Liver (tissue), 9 donors: Measurements from ENCODE around the gene ANKRD11. TPM values are rescaled to one million over a fixed set of nuclear protein-coding genes. Genes with fewer than 3 reads are reported as not detected.

Experiments used
- DNase-seq: peaks from one replicate; pipeline ENCODE4 v3.0.0-alpha.2; 2017; ENCODE audit warnings: low spot score
- H3K27ac ChIP-seq, 2 donors: one replicate each; pipeline ENCODE4 v1.7.0; 2013; ENCODE audit warnings: inconsistent platforms in 2 of 2, low read length in 2 of 2, control low read depth in 1 of 2, low read depth in 1 of 2, mild to moderate bottlenecking in 1 of 2
- H3K27me3 ChIP-seq, 4 donors: one replicate each; pipeline versions ENCODE4 v1.6.1 to v1.7.0; 2013; ENCODE audit warnings: low read length in 3 of 4, inconsistent platforms in 1 of 4, mild to moderate bottlenecking in 1 of 4, moderate library complexity in 1 of 4; ENCODE audit not compliant: control insufficient read depth in 4 of 4, insufficient read depth in 4 of 4
- H3K36me3 ChIP-seq, 4 donors: one replicate each; pipeline versions ENCODE4 v1.6.1 to v1.7.0; 2013; ENCODE audit warnings: low read length in 3 of 4, mild to moderate bottlenecking in 3 of 4, low read depth in 1 of 4, moderate library complexity in 1 of 4; ENCODE audit not compliant: control insufficient read depth in 4 of 4, insufficient read depth in 3 of 4
- H3K4me1 ChIP-seq, 4 donors: one replicate each; pipeline versions ENCODE4 v1.6.1 to v1.7.0; 2013; ENCODE audit warnings: low read length in 3 of 4, mild to moderate bottlenecking in 3 of 4, moderate library complexity in 1 of 4; ENCODE audit not compliant: control insufficient read depth in 4 of 4, insufficient read depth in 4 of 4
- H3K4me3 ChIP-seq, 3 donors: one replicate each; pipeline versions ENCODE4 v1.6.1 to v1.7.0; 2013; ENCODE audit warnings: low read length in 3 of 3, control low read depth in 1 of 3, low read depth in 1 of 3, mild to moderate bottlenecking in 1 of 3
- H3K9ac ChIP-seq, 2 donors: one replicate each; pipeline ENCODE4 v1.7.0; 2013; ENCODE audit warnings: low read length in 2 of 2, mild to moderate bottlenecking in 2 of 2, moderate library complexity in 2 of 2, control low read depth in 1 of 2, low read depth in 1 of 2
- H3K9me3 ChIP-seq, 4 donors: one replicate each; pipeline versions ENCODE4 v1.6.1 to v1.7.0; 2013; ENCODE audit warnings: low read length in 3 of 4; ENCODE audit not compliant: control insufficient read depth in 4 of 4
- EGR1 ChIP-seq, 2 donors: IDR thresholded peaks; 2 replicates each; pipeline ENCODE4 v1.6.1; 2016 to 2018; ENCODE audit warnings: antibody characterized with exemption in 2 of 2, low read depth in 2 of 2
- FOXA1 ChIP-seq: IDR thresholded peaks from 2 replicates; pipeline ENCODE4 v1.6.1; 2016; ENCODE audit warnings: antibody characterized with exemption
- FOXA2 ChIP-seq: IDR thresholded peaks from 2 replicates; pipeline ENCODE4 v1.6.1; 2016; ENCODE audit warnings: antibody characterized with exemption
- GABPA ChIP-seq, 2 donors: IDR thresholded peaks in 1 of 2; conservative IDR thresholded peaks in 1 of 2; 2 replicates each; pipeline ENCODE4 v1.6.1; 2016; ENCODE audit warnings: antibody characterized with exemption in 2 of 2, mild to moderate bottlenecking in 1 of 2, moderate library complexity in 1 of 2
- HNF4A ChIP-seq, 2 donors: conservative IDR thresholded peaks; 2 replicates each; pipeline ENCODE4 v1.6.1; 2016; ENCODE audit warnings: antibody characterized with exemption in 2 of 2, mild to moderate bottlenecking in 2 of 2
- HNF4G ChIP-seq: IDR thresholded peaks from 2 replicates; pipeline ENCODE4 v1.6.1; 2016; ENCODE audit warnings: antibody characterized with exemption
- JUND ChIP-seq, 2 donors: IDR thresholded peaks; 2 replicates each; pipeline ENCODE4 v1.6.1; 2016; ENCODE audit warnings: antibody characterized with exemption in 2 of 2
- NR2F2 ChIP-seq: IDR thresholded peaks from 2 replicates; pipeline ENCODE4 v1.6.1; 2016; ENCODE audit warnings: antibody characterized with exemption
- RAD21 ChIP-seq, 2 donors: IDR thresholded peaks; 2 replicates each; pipeline ENCODE4 v1.6.1; 2016; ENCODE audit warnings: antibody characterized with exemption in 2 of 2, mild to moderate bottlenecking in 2 of 2
- RXRA ChIP-seq, 2 donors: IDR thresholded peaks; 2 replicates each; pipeline ENCODE4 v1.6.1; 2017 to 2018; ENCODE audit warnings: antibody characterized with exemption in 2 of 2, mild to moderate bottlenecking in 1 of 2
- SP1 ChIP-seq: IDR thresholded peaks from 2 replicates; pipeline ENCODE4 v1.6.1; 2018; ENCODE audit warnings: antibody characterized with exemption, mild to moderate bottlenecking
- TAF1 ChIP-seq: conservative IDR thresholded peaks from 2 replicates; pipeline ENCODE4 v1.6.1; 2016; ENCODE audit warnings: antibody characterized with exemption, mild to moderate bottlenecking
- YY1 ChIP-seq: IDR thresholded peaks from 2 replicates; pipeline ENCODE4 v1.6.1; 2016; ENCODE audit warnings: antibody characterized with exemption, mild to moderate bottlenecking
- WGBS: extraction: QIAGEN DNeasy Blood & Tissue Kit; methylation state at CpG from one replicate; pipeline ENCODE4 v1.1.7; 2013; 5-methylcytosine and 5-hydroxymethylcytosine counted together
- polyA plus RNA-seq, 2 donors: library from polyadenylated mRNA; stranded (reverse) in 1 of 2; unstranded in 1 of 2; fragments of 200-250 nt in 1 of 2; fragments of >200 nt in 1 of 2; fragmentation: Nextera tagmentation in 1 of 2; extraction: Ambion mirVana in 1 of 2; gene quantifications; one replicate each; pipeline versions ENCODE4 v1.2.1 to v1.2.3, GENCODE V29; 2013 to 2015
- total RNA-seq, 2 donors: library from RNA; depleted of rRNA; stranded (reverse); fragments of >200 nt; gene quantifications; one replicate each; pipeline ENCODE4 v1.2.3, GENCODE V29; 2014
- TF ChIP-seq, protein P1 (sequence below): fragments of 150-350 bp; IDR thresholded peaks from 2 replicates; pipeline ENCODE4 v1.5.1; 2017; ENCODE audit warnings: improper control_type of control experiment, low read depth, low read length; ENCODE audit not compliant: missing input control
- TF ChIP-seq, protein P2 (sequence below): IDR thresholded peaks from 2 replicates; pipeline ENCODE4 v1.6.1; 2016; ENCODE audit warnings: antibody characterized with exemption
- TF ChIP-seq, protein P3 (sequence below): IDR thresholded peaks from 2 replicates; pipeline ENCODE4 v1.6.1; 2016; ENCODE audit warnings: antibody characterized with exemption, mild to moderate bottlenecking
- TF ChIP-seq, protein P4 (sequence below): IDR thresholded peaks from 2 replicates; pipeline ENCODE4 v1.6.1; 2016; ENCODE audit warnings: antibody characterized with exemption
- TF ChIP-seq, protein P5 (sequence below): IDR thresholded peaks from 2 replicates; pipeline ENCODE4 v1.6.1; 2016; ENCODE audit warnings: antibody characterized with exemption
- donor health status: healthy.
- donor health status: healthy.
- donor health status: healthy.
- donor health status: healthy.
- donor health status: healthy.

Gene ANKRD11
- total and polyA plus RNA-seq, 4 donors = 16.3 to 55.1 (median 28.0) TPM

DNA sequence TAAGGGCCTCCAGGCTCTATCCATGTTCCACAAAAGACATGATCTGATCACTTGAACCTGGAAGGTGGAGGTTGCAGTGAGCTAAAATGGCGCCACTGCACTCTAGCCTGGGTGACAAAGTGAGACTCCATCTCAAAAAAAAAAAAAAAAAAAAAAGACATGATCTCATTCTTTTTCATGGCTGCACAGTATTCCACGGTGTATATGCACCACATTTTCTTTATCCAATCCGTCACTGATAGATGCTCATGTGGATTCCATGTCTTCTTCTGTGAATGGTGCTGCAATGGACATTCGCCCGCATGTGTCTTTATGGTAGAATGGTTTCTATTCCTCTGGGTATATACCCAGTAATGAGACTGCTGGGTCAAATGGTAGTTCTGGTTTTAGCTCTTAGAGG, 124.4 kb downstream of the ANKRD11 start:
- Histone ChIP-seq H3K9me3 (no peaks in the 10 kb centered on the region), H3K36me3 (no peaks in the 10 kb centered on the region), H3K27me3 (no peaks in the 10 kb centered on the region), H3K4me3 (no peak overlapping the region), H3K27ac (no peak overlapping the region), H3K4me1 (peaks cover 8 to 50% (median 37%) of the 10 kb centered on the region in 4 donors), H3K9ac (no peak overlapping the region)
- WGBS = 98% methylated on average over 5 of the region's 5 CpGs
- DNase-seq = no peak
- TF ChIP-seq HNF4G = no peak
- TF ChIP-seq RXRA (IDR thresholded peaks at IDR 0.05) = no peak
- no peak for TF ChIP-seq YY1
- no peak for TF ChIP-seq GABPA (IDR thresholded peaks at IDR 0.05 in 1 of 2, conservative IDR thresholded peaks at IDR 0.05 in 1 of 2)
- no peak for TF ChIP-seq HNF4A (conservative IDR thresholded peaks at IDR 0.05)
- TF ChIP-seq, protein P1, sequence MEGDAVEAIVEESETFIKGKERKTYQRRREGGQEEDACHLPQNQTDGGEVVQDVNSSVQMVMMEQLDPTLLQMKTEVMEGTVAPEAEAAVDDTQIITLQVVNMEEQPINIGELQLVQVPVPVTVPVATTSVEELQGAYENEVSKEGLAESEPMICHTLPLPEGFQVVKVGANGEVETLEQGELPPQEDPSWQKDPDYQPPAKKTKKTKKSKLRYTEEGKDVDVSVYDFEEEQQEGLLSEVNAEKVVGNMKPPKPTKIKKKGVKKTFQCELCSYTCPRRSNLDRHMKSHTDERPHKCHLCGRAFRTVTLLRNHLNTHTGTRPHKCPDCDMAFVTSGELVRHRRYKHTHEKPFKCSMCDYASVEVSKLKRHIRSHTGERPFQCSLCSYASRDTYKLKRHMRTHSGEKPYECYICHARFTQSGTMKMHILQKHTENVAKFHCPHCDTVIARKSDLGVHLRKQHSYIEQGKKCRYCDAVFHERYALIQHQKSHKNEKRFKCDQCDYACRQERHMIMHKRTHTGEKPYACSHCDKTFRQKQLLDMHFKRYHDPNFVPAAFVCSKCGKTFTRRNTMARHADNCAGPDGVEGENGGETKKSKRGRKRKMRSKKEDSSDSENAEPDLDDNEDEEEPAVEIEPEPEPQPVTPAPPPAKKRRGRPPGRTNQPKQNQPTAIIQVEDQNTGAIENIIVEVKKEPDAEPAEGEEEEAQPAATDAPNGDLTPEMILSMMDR = no peak
- no peak for TF ChIP-seq SP1
- no peak for TF ChIP-seq RAD21 (IDR thresholded peaks at IDR 0.05)
- TF ChIP-seq, protein P2, sequence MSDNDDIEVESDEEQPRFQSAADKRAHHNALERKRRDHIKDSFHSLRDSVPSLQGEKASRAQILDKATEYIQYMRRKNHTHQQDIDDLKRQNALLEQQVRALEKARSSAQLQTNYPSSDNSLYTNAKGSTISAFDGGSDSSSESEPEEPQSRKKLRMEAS = no peak
- TF ChIP-seq FOXA1 = no peak
- TF ChIP-seq NR2F2 = no peak
- TF ChIP-seq, protein P3, sequence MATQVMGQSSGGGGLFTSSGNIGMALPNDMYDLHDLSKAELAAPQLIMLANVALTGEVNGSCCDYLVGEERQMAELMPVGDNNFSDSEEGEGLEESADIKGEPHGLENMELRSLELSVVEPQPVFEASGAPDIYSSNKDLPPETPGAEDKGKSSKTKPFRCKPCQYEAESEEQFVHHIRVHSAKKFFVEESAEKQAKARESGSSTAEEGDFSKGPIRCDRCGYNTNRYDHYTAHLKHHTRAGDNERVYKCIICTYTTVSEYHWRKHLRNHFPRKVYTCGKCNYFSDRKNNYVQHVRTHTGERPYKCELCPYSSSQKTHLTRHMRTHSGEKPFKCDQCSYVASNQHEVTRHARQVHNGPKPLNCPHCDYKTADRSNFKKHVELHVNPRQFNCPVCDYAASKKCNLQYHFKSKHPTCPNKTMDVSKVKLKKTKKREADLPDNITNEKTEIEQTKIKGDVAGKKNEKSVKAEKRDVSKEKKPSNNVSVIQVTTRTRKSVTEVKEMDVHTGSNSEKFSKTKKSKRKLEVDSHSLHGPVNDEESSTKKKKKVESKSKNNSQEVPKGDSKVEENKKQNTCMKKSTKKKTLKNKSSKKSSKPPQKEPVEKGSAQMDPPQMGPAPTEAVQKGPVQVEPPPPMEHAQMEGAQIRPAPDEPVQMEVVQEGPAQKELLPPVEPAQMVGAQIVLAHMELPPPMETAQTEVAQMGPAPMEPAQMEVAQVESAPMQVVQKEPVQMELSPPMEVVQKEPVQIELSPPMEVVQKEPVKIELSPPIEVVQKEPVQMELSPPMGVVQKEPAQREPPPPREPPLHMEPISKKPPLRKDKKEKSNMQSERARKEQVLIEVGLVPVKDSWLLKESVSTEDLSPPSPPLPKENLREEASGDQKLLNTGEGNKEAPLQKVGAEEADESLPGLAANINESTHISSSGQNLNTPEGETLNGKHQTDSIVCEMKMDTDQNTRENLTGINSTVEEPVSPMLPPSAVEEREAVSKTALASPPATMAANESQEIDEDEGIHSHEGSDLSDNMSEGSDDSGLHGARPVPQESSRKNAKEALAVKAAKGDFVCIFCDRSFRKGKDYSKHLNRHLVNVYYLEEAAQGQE = no peak
- no peak for TF ChIP-seq JUND (IDR thresholded peaks at IDR 0.05)
- no peak for TF ChIP-seq TAF1
- TF ChIP-seq, protein P4, sequence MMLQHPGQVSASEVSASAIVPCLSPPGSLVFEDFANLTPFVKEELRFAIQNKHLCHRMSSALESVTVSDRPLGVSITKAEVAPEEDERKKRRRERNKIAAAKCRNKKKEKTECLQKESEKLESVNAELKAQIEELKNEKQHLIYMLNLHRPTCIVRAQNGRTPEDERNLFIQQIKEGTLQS = no peak
- TF ChIP-seq EGR1 (IDR thresholded peaks at IDR 0.05; ENCODE audit: low read depth in 2 of 2) = no peak
- TF ChIP-seq, protein P5, sequence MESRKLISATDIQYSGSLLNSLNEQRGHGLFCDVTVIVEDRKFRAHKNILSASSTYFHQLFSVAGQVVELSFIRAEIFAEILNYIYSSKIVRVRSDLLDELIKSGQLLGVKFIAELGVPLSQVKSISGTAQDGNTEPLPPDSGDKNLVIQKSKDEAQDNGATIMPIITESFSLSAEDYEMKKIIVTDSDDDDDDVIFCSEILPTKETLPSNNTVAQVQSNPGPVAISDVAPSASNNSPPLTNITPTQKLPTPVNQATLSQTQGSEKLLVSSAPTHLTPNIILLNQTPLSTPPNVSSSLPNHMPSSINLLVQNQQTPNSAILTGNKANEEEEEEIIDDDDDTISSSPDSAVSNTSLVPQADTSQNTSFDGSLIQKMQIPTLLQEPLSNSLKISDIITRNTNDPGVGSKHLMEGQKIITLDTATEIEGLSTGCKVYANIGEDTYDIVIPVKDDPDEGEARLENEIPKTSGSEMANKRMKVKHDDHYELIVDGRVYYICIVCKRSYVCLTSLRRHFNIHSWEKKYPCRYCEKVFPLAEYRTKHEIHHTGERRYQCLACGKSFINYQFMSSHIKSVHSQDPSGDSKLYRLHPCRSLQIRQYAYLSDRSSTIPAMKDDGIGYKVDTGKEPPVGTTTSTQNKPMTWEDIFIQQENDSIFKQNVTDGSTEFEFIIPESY = no peak
- no peak for TF ChIP-seq FOXA2
